ENCODE results near the gene AP4B1.

AP4B1 gene

GRCh38 chr1:113928187-113928930, 23.8 kb upstream of the AP4B1 start:
- CTCF ChIA-PET = interaction anchor here (0.7 to 18.7 kb wide), 12 partner anchors 12 to 94 kb away, joined by 3 to 212 read pairs (median 7); partner anchors contain the start of genes AP4B1 and DCLRE1B
- Histone ChIP-seq H3K36me3 (ENCODE audit: control insufficient read depth in 4 of 4, insufficient read depth in 4 of 4, low read length in 3 of 4) (no peaks in the 10 kb centered on the region), H3K9me3 (ENCODE audit: control extremely low read depth in 1 of 5, control insufficient read depth in 4 of 5, insufficient read depth in 2 of 5, low read depth in 1 of 5, low read length in 4 of 5) (no peaks in the 10 kb centered on the region), H3K4me1 (ENCODE audit: control extremely low read depth in 1 of 4, control insufficient read depth in 4 of 4, insufficient read depth in 4 of 4, low read length in 3 of 4) (peaks cover 25 to 48% (median 39%) of the 10 kb centered on the region in 4 experiments), H3K27me3 (replicated peaks in 2 of 5; ENCODE audit: control insufficient read depth in 4 of 5, insufficient read depth in 5 of 5, low read length in 4 of 5) (no peaks in the 10 kb centered on the region), H3K4me3 (ENCODE audit: control insufficient read depth in 1 of 7, extremely low read depth in 1 of 7, insufficient read depth in 4 of 7, low read depth in 2 of 7, low read length in 6 of 7) (peak overlapping the region in 6 of 7 experiments; percentile 94 to 98 (median 94)), H3K27ac (ENCODE audit: insufficient read depth in 1 of 2, low read depth in 1 of 2, low read length in 2 of 2, poor library complexity in 1 of 2, severe bottlenecking in 2 of 2) (peak overlapping the region; percentile 100)
- 0% methylated on average over 4 of the region's 6 CpGs for WGBS (ENCODE audit: insufficient coverage)
- POLR2A ChIA-PET = interaction anchor here (0.5 to 3.6 kb wide), 8 partner anchors 12 to 116 kb away, joined by 3 to 43 read pairs (median 6); partner anchors contain the start of genes AP4B1, DCLRE1B and RSBN1
- DNase-seq = peak in 2 of 3 donors; percentile 53 to 60

- POLR2A ChIA-PET = no interaction called here
- 87% methylated on average over 2 of the region's 2 CpGs for WGBS (ENCODE audit: insufficient coverage)
These were observed 19.9 kb upstream of the AP4B1 start for GRCh38 chr1:113924473-113924872.

GRCh38 chr1:113922957-113923356, 18.4 kb upstream of the AP4B1 start:
- Histone ChIP-seq H3K27ac (ENCODE audit: insufficient read depth in 1 of 2, low read depth in 1 of 2, low read length in 2 of 2, poor library complexity in 1 of 2, severe bottlenecking in 2 of 2) (no peak overlapping the region), H3K36me3 (ENCODE audit: control insufficient read depth in 4 of 4, insufficient read depth in 4 of 4, low read length in 3 of 4) (no peaks in the 10 kb centered on the region), H3K9me3 (ENCODE audit: control extremely low read depth in 1 of 5, control insufficient read depth in 4 of 5, insufficient read depth in 2 of 5, low read depth in 1 of 5, low read length in 4 of 5) (no peaks in the 10 kb centered on the region), H3K4me1 (ENCODE audit: control extremely low read depth in 1 of 4, control insufficient read depth in 4 of 4, insufficient read depth in 4 of 4, low read length in 3 of 4) (peaks cover 4 to 6% (median 5%) of the 10 kb centered on the region in 4 experiments), H3K27me3 (replicated peaks in 2 of 5; ENCODE audit: control insufficient read depth in 4 of 5, insufficient read depth in 5 of 5, low read length in 4 of 5) (no peaks in the 10 kb centered on the region), H3K4me3 (ENCODE audit: control insufficient read depth in 1 of 7, extremely low read depth in 1 of 7, insufficient read depth in 4 of 7, low read depth in 2 of 7, low read length in 6 of 7) (no peak overlapping the region)
- DNase-seq = no peak
- CTCF ChIA-PET = interaction anchor here (1.6 kb wide), 1 partner anchor 12 kb away, joined by 3 read pairs; no protein-coding TSS in a partner anchor
- WGBS (ENCODE audit: insufficient coverage) = 61% methylated on average over 2 of the region's 4 CpGs
- POLR2A ChIA-PET = no interaction called here

More at GRCh38 chr1:113924473-113924872, 19.9 kb upstream of the AP4B1 start:
- Histone ChIP-seq H3K4me1 (ENCODE audit: control extremely low read depth in 1 of 4, control insufficient read depth in 4 of 4, insufficient read depth in 4 of 4, low read length in 3 of 4) (peaks cover 5 to 18% (median 13%) of the 10 kb centered on the region in 4 experiments), H3K9me3 (ENCODE audit: control extremely low read depth in 1 of 5, control insufficient read depth in 4 of 5, insufficient read depth in 2 of 5, low read depth in 1 of 5, low read length in 4 of 5) (no peaks in the 10 kb centered on the region), H3K4me3 (ENCODE audit: control insufficient read depth in 1 of 7, extremely low read depth in 1 of 7, insufficient read depth in 4 of 7, low read depth in 2 of 7, low read length in 6 of 7) (no peak overlapping the region), H3K36me3 (ENCODE audit: control insufficient read depth in 4 of 4, insufficient read depth in 4 of 4, low read length in 3 of 4) (no peaks in the 10 kb centered on the region), H3K27ac (ENCODE audit: insufficient read depth in 1 of 2, low read depth in 1 of 2, low read length in 2 of 2, poor library complexity in 1 of 2, severe bottlenecking in 2 of 2) (no peak overlapping the region), H3K27me3 (replicated peaks in 2 of 5; ENCODE audit: control insufficient read depth in 4 of 5, insufficient read depth in 5 of 5, low read length in 4 of 5) (no peaks in the 10 kb centered on the region)
- no peak for DNase-seq
- CTCF ChIA-PET = interaction anchor here (0.9 to 1.3 kb wide), 4 partner anchors 9 to 54 kb away, joined by 3 to 5 read pairs (median 3); no protein-coding TSS in a partner anchor

- Histone ChIP-seq H3K27ac (ENCODE audit: insufficient read depth in 1 of 2, low read depth in 1 of 2, low read length in 2 of 2, poor library complexity in 1 of 2, severe bottlenecking in 2 of 2) (no peak overlapping the region), H3K4me1 (ENCODE audit: control extremely low read depth in 1 of 4, control insufficient read depth in 4 of 4, insufficient read depth in 4 of 4, low read length in 3 of 4) (peaks cover 5 to 20% (median 7%) of the 10 kb centered on the region in 4 experiments), H3K36me3 (ENCODE audit: control insufficient read depth in 4 of 4, insufficient read depth in 4 of 4, low read length in 3 of 4) (peaks cover 0 to 2% (median 0%) of the 10 kb centered on the region in 4 experiments), H3K4me3 (ENCODE audit: control insufficient read depth in 1 of 7, extremely low read depth in 1 of 7, insufficient read depth in 4 of 7, low read depth in 2 of 7, low read length in 6 of 7) (no peak overlapping the region), H3K9me3 (ENCODE audit: control extremely low read depth in 1 of 5, control insufficient read depth in 4 of 5, insufficient read depth in 2 of 5, low read depth in 1 of 5, low read length in 4 of 5) (no peaks in the 10 kb centered on the region), H3K27me3 (replicated peaks in 2 of 5; ENCODE audit: control insufficient read depth in 4 of 5, insufficient read depth in 5 of 5, low read length in 4 of 5) (no peaks in the 10 kb centered on the region)
- ChIA-PET POLR2A (no interaction called here), CTCF (interaction anchor here (0.8 to 1.6 kb wide), 3 partner anchors 14 to 86 kb away, joined by 4 to 5 read pairs (median 4); partner anchors contain the start of genes AP4B1 and DCLRE1B)
- no peak for DNase-seq
These were observed 13.6 kb upstream of the AP4B1 start for GRCh38 chr1:113918243-113918642.

GRCh38 chr1:113917400-113918082, 12.9 kb upstream of the AP4B1 start:
- Histone ChIP-seq H3K27ac (ENCODE audit: insufficient read depth in 1 of 2, low read depth in 1 of 2, low read length in 2 of 2, poor library complexity in 1 of 2, severe bottlenecking in 2 of 2) (no peak overlapping the region), H3K36me3 (ENCODE audit: control insufficient read depth in 4 of 4, insufficient read depth in 4 of 4, low read length in 3 of 4) (peaks cover 0 to 9% (median 0%) of the 10 kb centered on the region in 4 experiments), H3K4me3 (ENCODE audit: control insufficient read depth in 1 of 7, extremely low read depth in 1 of 7, insufficient read depth in 4 of 7, low read depth in 2 of 7, low read length in 6 of 7) (no peak overlapping the region), H3K4me1 (ENCODE audit: control extremely low read depth in 1 of 4, control insufficient read depth in 4 of 4, insufficient read depth in 4 of 4, low read length in 3 of 4) (peaks cover 5 to 24% (median 8%) of the 10 kb centered on the region in 4 experiments), H3K27me3 (replicated peaks in 2 of 5; ENCODE audit: control insufficient read depth in 4 of 5, insufficient read depth in 5 of 5, low read length in 4 of 5) (no peaks in the 10 kb centered on the region), H3K9me3 (ENCODE audit: control extremely low read depth in 1 of 5, control insufficient read depth in 4 of 5, insufficient read depth in 2 of 5, low read depth in 1 of 5, low read length in 4 of 5) (no peaks in the 10 kb centered on the region)
- ChIA-PET POLR2A (interaction anchor here (0.6 kb wide), 1 partner anchor 31 kb away, joined by 3 read pairs; no protein-coding TSS in a partner anchor), CTCF (interaction anchor here (0.8 to 1.6 kb wide), 3 partner anchors 13 to 85 kb away, joined by 4 to 5 read pairs (median 4); partner anchors contain the start of genes AP4B1 and DCLRE1B)
- WGBS (ENCODE audit: insufficient coverage) = 93% methylated on average over 2 of the region's 2 CpGs
- no peak for DNase-seq

GRCh38 chr1:113916974-113917373, 12.4 kb upstream of the AP4B1 start:
- Histone ChIP-seq H3K27me3 (replicated peaks in 2 of 5; ENCODE audit: control insufficient read depth in 4 of 5, insufficient read depth in 5 of 5, low read length in 4 of 5) (no peaks in the 10 kb centered on the region), H3K4me3 (ENCODE audit: control insufficient read depth in 1 of 7, extremely low read depth in 1 of 7, insufficient read depth in 4 of 7, low read depth in 2 of 7, low read length in 6 of 7) (no peak overlapping the region), H3K9me3 (ENCODE audit: control extremely low read depth in 1 of 5, control insufficient read depth in 4 of 5, insufficient read depth in 2 of 5, low read depth in 1 of 5, low read length in 4 of 5) (no peaks in the 10 kb centered on the region), H3K36me3 (ENCODE audit: control insufficient read depth in 4 of 4, insufficient read depth in 4 of 4, low read length in 3 of 4) (peaks cover 2 to 11% (median 3%) of the 10 kb centered on the region in 4 experiments), H3K4me1 (ENCODE audit: control extremely low read depth in 1 of 4, control insufficient read depth in 4 of 4, insufficient read depth in 4 of 4, low read length in 3 of 4) (peaks cover 5 to 24% (median 8%) of the 10 kb centered on the region in 4 experiments), H3K27ac (ENCODE audit: insufficient read depth in 1 of 2, low read depth in 1 of 2, low read length in 2 of 2, poor library complexity in 1 of 2, severe bottlenecking in 2 of 2) (no peak overlapping the region)
- POLR2A ChIA-PET = interaction anchor here (0.6 kb wide), 1 partner anchor 31 kb away, joined by 3 read pairs; no protein-coding TSS in a partner anchor
- CTCF ChIA-PET = interaction anchor here (1.6 to 1.8 kb wide), 3 partner anchors 11 to 32 kb away, joined by 4 to 6 read pairs (median 5); partner anchors contain the start of gene HIPK1
- WGBS (ENCODE audit: insufficient coverage) = 100% methylated on average over 3 of the region's 5 CpGs
- DNase-seq = no peak

Data from common myeloid progenitor, CD34-positive (primary cell).